Activated CD8-positive, alpha-beta memory T cell treated with anti-CD3 and anti-CD28 coated beads for 4 hours (primary cell): ENCODE measurements around the gene EXPH5.

Experiments used
- DNase-seq, 2 donors: peaks; one replicate each; pipeline ENCODE4 v3.0.0-alpha.2; 2020; ENCODE audit warnings: low read depth in 2 of 2

Gene EXPH5

GRCh38 chr11:108562746-108563581, 30.6 kb downstream of the EXPH5 start:
- DNase-seq = no peak

DNA sequence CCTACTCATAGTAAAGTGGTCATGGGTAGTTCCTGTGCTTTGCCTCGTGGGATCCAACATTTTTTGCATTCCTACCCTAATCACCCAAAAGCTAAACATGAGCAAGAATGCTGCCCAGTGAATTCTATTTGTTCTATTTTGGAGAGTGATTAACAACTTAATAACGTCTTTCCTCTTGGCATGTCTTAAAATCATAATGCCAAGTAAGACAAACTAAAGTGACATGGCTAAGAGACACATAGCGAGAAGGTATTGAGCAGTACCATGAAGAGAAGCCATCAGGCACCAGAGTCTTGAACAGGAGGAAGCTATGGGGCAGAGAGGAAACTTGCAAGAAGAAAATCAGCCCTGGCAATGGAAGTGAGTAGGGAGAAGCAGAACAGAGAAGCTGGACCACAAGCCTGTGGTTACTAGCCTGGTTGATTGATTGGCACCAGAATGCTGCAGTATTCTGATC, 32.0 kb downstream of the EXPH5 start:
- no peak for DNase-seq

- DNase-seq = no peak
Observed at GRCh38 chr11:108559904-108560303, 33.7 kb downstream of the EXPH5 start.

- no peak for DNase-seq
Observed at GRCh38 chr11:108559340-108559739, 34.2 kb downstream of the EXPH5 start.

- no peak for DNase-seq
Observed at GRCh38 chr11:108558222-108558621, 35.3 kb downstream of the EXPH5 start.

DNA sequence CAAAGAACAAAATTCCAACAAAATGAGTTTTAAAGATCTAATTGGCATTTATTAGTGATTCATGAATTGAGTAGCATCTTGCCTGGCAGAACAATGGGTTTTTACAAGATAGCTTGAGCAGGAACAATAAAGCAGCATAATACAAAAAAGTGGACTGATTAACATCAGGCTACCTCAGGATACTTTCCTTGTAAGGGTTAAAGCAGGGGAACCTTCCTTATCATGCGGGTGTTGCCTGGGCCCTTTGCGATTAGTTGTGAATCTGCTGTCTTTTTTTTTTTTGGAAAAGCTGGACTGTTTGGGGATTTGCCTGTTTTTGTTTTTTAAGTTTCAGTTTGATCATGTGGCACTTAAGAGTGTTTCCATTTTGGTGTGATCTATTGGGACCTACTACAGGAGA, 37.5 kb downstream of the EXPH5 start:
- no peak for DNase-seq

DNA sequence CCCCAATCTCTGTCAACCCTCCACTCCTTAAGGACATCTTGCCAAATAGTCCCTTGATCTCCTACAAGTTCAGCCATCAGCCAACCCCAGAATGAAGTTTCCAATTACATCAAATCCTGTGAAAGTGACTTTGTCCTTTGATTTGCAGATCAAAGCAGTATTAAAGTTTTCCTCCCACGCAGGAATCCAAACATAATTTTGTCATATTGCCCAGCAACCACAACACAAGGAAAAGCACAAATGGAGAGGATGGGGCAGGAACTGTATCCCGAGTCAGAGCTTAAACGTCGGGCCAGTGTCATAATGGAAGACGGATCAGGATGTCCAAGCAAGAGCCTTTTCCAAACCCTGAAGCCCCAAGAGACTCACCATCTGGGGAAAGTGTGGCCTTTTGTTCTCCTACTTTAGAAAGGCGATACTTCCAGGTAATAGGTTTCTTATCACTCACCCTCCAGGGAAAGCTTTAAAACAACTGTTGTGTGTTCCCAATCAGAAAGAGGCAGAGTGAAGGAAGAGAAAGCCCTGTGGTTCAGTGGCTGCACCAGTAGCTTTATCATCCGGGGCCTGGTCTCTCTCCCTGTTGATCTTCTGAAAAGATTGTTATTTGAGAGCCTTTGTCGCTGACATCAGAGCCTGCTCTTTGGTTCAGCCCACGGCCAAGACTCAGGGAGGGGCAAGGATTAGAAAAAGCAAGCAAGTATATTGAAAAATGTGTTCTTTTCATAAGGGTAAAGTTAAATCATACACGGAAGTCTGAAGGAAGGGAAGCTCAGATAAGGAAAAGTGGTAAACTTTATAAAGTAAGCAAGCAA, 41.7 kb downstream of the EXPH5 start:
- no peak for DNase-seq

GRCh38 chr11:108549319-108549885, 44.2 kb downstream of the EXPH5 start:
- no peak for DNase-seq

DNA sequence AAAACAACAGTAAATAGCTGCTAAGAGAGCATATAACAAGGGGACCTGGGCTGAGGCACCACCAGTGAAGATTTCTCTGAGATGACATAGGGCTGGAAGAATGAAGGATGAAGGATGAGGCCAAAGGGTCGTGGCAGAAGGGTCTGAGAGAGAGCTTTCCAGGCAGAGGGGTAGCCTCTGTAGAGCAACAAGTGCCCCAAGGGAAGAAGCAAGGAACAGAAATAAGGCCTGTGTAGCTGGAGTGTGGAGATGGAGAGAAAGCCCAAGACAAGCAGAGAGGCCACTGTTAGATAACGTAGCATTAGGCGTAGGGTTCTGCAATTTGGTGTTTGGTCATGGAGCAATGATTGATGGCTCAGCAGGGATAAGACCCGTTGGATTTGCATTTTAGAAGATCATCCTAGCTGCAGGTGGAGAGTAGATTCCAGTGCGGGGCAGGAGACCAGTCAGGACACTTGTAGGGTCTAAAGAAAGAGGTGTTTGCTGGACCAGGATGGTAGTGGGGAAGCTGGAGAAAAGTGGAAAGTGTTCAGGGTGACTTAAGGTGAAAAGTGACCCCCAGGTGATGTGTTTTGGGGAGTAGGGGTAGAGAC, 47.6 kb downstream of the EXPH5 start:
- DNase-seq = no peak

DNA sequence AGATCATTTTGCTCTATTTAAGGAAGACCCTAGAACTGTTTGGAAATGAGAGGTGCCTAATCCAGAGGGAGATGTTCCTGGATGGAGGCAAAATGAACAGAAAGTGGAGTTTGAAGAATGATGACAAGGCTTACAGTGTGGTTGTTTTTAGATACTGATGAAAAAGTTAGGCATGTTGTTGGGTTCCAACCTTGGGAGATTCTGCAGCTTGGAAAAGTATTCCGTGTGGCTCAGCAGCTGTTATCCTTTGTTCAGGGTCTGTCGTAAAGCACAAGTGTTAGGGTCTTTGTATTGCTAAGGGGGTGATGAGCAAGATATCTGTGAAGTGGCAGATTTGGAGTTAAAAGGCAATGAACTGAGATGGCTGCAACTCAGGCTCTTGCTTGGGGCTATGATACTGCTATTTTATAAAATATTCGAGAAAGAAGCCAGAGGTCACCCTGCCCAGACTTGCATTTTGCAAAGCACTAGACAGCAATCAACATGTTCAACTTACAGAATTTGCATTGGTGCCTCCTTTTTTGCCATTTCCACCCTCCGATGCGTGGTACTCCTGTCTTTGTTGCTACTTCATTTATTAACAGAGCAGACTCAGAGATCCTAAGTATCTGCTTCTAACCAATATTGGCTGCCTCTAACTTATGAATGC, 50.1 kb downstream of the EXPH5 start:
- DNase-seq = no peak

GRCh38 chr11:108541531-108541930, 52.0 kb downstream of the EXPH5 start:
- DNase-seq = no peak

DNA sequence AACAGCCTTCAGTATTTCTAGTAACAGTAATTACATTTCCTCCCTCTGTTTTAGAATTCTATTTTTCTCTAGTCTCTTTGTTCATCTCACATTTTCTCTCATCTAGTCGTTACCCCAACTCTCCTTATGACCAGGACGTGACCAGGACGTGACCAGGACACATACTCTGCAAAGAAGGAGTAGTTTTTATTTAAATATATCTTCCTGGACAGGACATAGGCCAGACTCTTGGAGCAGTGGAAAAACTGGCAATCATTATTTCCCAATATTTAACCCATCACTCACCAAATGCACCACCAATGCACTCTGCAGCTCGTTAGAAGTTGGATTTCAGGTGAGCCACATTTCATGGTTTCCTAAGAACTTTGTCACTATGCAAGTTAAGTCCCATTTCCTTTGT, 55.1 kb downstream of the EXPH5 start:
- no peak for DNase-seq

DNA sequence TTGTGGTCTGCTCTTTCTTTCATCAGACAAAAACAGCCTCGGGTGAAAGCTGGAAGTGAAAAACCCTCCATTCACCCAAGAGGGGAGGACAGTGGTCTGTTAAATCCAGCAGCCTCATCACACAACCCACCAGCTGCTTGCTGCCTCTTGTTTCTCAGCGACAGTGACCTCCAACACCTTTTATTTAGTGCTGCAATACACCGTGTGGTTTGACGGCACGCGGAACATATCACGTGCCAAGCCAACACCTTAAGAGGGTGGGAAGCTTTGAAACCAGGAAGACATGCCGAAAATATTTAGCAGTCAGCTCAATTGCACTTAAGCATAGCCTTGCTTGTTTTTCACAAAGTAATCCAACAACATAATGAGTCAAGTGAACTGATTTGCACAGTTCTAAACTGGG, 55.5 kb downstream of the EXPH5 start:
- peak; percentile 9 to 13 for DNase-seq

DNA sequence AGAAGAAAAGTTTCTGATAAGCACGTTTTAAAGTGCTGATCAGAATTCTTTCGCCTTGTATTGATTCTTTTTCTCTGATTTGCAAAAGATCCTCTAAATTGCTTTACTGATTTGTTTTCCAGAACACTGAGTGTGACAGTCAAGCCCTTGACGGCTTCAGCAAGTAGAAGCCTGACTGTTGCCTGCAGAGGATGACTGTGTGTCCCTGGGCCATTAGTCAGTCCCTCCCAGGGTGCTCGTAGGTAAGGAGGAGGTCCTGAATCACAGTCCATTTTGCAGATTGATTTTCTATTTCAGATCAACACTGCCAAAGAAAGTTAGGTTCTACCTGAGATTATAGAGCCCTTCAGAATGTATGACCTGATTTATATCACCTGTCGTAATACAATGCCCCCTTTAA, 56.8 kb downstream of the EXPH5 start:
- no peak for DNase-seq

DNA sequence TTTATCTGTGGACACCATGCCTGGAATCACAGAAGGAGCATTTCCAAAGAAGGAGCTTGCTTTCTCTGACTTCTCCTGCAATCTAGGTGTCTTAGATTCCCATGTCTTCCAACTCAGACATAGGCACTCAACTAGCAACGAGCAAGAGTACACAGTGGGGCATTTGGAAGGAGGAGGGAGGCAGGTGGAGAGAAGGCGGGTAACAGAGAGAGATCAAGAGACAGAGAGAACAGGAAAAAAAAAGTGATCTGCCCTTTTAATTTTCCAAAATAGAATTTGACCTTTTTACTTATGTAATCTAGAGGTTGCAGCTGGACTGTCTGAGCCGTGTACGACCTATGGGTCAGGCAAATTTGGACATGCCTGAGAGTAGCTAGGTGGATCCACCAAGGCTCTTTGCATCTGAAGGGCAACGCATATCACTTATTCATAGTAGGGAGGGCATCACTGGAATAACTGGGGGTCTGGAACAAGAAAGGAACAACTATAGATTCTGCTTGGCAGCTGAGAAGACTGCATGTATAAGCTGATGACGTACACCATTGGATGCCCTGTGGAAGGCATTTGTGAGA, 58.1 kb downstream of the EXPH5 start:
- DNase-seq = no peak

DNA sequence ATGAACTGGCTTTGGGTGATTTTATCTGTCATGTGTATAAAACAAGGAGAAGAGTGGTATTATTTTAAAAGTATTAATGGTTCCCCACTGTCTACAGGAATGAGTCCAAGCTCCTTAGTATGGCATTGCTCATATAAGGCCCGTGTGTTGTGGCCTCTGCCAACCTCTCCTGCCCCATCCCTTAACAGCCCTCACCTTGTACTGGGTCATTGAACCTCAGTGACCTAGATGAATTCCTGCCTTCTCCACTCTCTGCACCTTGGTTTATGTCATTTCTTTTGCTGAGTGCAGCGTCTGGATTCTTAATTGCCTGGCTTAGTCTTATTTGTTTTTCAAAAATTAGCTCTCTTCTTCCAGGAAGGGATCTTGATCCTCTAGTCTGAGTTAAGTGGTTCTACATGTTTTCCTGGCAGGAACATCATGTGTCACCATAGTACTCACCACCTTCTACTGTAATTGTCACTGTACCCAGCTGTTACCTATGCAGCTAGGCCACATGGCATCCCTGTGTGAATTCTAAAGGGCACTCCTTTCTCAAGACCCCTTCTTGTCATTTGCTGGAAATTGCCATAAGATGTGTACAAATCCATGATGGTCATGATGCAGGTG, 59.2 kb downstream of the EXPH5 start:
- no peak for DNase-seq

- no peak for DNase-seq
Observed at GRCh38 chr11:108530426-108530825, 63.1 kb downstream of the EXPH5 start.

DNA sequence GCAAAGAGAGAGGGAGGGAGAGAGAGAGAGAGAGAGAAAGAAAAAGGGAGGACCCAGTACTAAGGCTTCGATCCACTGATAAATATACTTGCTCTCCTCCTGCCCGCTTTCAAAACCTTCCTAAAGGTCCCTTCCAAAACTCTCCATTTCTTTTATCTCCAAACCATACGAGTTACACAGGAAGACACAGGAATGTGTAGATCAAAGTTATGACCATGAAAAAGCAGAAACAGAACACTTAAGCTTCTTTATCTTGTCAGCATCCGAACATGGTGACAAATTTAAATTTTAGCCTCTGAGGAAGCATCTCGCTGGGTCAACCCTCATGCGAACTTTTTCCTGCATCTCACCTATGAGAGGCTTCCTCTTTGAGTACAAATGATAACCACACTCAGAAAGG, 66.2 kb downstream of the EXPH5 start:
- DNase-seq = no peak

DNA sequence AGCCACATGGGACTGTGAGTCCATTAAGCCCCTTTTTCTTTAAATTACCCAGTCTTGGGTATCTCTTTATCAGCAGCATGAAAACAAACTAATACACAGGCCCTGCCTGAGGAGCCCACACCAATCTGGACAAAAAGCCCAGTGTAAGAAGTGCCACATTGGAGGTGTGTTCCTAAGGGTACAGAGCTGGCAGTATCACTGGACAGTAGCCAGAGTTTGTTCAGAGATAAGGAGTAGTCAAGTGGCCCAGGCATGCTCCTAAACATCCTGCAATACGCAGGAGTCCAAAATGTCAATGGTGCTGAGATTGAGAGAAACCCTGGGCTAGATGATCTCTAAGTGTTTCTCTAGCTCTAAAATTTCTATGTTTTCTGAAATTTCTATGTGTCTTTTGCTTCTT, 68.4 kb downstream of the EXPH5 start:
- DNase-seq = no peak

- DNase-seq = no peak
Observed at GRCh38 chr11:108524422-108524821, 69.1 kb downstream of the EXPH5 start.

DNA sequence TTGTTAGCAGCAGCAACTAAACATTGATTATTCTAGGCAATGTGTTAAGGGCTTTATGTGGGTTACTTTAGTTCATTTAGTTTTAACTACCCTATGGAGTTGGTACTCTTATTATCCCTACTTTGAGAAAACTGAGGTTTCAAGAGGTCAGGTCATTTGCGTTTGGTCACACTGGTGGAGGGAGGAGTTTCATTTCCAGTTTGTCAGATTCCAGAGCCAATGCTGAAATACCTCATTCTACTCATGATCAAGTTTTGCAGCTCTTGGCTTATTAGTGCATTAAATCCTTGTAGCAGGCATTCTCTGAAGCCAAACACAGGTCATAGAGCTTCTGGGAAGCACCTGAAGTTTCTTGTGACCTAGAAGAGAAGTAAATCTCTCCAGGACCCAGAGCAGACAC, 71.2 kb downstream of the EXPH5 start:
- DNase-seq = no peak
